ENCODE results near the gene RPTN.

The RPTN gene

DNA sequence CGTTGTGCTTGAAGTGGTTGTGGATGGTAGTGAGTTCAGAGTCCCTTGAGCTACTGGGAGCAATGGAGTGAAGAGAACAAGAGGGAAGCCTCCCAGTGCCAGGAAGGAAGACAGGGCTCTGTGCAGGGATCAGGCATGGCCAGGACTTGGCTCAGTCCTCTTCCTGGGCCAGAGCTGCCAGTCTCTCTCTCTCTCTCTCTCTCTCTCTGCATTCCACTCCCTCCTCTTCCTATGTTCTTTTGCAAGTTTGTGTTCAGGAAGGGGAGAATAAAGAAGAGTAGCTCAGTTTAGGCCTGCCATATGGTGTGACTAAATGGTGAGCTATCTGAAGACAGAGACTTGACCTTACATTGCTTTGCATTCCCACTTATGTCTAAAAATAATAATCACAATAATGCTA is 20.5 kb upstream of the RPTN start:
- TF ChIP-seq, protein P1, sequence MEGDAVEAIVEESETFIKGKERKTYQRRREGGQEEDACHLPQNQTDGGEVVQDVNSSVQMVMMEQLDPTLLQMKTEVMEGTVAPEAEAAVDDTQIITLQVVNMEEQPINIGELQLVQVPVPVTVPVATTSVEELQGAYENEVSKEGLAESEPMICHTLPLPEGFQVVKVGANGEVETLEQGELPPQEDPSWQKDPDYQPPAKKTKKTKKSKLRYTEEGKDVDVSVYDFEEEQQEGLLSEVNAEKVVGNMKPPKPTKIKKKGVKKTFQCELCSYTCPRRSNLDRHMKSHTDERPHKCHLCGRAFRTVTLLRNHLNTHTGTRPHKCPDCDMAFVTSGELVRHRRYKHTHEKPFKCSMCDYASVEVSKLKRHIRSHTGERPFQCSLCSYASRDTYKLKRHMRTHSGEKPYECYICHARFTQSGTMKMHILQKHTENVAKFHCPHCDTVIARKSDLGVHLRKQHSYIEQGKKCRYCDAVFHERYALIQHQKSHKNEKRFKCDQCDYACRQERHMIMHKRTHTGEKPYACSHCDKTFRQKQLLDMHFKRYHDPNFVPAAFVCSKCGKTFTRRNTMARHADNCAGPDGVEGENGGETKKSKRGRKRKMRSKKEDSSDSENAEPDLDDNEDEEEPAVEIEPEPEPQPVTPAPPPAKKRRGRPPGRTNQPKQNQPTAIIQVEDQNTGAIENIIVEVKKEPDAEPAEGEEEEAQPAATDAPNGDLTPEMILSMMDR (IDR thresholded peaks at IDR 0.05; ENCODE audit: low read depth, low read length, missing control alignments): no peak
- H3K4me3 ChIP-seq (ENCODE audit: low read depth, low read length): no peak overlapping the region
- no peak for DNase-seq (ENCODE audit: low read depth)

DNA sequence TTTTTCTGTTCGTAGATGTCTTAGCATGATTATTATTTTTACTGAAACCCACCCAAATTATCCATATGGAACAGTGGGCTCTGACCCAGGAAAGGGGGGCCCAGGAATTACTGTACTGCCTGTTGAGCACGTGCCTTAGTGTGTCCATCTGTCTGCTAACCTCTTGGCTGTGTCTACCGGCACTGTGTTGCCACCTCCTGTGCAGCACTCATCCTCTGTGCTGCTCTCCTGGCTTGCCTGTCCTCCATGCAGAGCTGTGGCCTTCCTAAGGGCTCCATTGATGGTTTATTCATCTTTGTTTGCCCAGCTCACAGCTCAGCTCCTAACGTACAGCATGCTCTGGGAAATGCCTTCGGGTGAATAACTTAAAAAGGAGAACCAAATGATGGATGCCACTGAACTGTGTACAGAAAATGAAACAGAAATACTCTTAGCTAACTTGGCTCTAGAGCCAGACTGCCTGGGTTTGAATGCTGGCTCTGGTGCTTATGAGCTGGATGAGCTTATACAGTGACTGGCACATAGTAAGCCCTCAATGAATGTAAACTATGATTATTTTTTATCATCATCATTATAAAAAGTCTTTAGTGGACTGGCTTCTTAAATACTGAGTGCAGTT is 11.4 kb upstream of the RPTN start:
- TF ChIP-seq, protein P1 (IDR thresholded peaks at IDR 0.05; ENCODE audit: low read depth, low read length, missing control alignments): no peak
- no peak overlapping the region for H3K4me3 ChIP-seq (ENCODE audit: low read depth, low read length)
- no peak for DNase-seq (ENCODE audit: low read depth)

DNA sequence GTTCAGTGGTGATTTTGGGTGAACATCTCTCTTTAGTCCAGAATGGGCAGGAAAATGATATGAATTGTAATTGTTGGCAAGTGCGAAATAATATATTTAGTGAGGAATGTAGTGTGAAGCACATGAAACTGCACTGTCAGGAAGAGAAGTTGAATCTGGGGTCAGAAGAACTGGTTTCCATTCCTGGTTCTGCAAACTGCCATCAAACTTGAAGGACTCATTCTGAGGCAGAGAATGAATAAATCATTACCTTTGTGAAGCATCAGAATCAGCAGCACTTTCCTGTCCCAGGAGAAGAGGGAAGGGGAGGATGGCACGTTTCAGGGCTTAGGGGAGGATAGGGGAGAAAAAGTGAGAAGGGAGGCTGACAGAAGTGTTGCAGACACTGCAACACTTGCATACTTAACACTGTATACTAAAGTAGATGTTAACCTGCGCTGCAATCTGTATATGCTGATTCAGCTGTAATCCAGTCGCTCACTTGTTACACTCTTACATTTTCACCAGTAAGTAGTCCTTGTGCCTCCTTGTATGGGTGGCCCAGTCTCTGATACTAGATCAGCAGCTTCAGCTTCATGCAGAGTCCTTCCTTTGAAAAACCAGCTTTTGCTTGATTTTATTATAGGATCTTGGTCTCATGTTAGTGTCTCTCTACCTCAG is 10.5 kb upstream of the RPTN start:
- TF ChIP-seq, protein P1 (IDR thresholded peaks at IDR 0.05; ENCODE audit: low read depth, low read length, missing control alignments): no peak
- no peak for DNase-seq (ENCODE audit: low read depth)
- H3K4me3 ChIP-seq (ENCODE audit: low read depth, low read length): no peak overlapping the region

DNA sequence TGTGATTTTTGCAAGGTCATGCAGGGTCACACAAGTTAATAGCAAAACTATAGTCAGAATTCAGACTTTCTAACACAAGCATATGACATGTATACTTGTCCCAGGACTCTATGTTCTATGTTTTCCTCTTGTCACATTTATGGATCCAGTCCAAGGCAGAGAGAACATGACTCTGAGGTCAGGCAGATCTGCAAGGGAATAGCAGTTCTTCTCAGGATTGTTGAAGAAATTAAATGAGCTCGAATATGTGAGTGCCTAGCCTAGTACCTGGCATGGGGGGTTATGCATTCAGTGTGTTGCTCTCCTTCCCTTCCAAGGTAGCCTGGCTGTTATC is 9.5 kb upstream of the RPTN start:
- DNase-seq (ENCODE audit: low read depth): no peak
- TF ChIP-seq, protein P1 (IDR thresholded peaks at IDR 0.05; ENCODE audit: low read depth, low read length, missing control alignments): no peak
- no peak overlapping the region for H3K4me3 ChIP-seq (ENCODE audit: low read depth, low read length)

DNA sequence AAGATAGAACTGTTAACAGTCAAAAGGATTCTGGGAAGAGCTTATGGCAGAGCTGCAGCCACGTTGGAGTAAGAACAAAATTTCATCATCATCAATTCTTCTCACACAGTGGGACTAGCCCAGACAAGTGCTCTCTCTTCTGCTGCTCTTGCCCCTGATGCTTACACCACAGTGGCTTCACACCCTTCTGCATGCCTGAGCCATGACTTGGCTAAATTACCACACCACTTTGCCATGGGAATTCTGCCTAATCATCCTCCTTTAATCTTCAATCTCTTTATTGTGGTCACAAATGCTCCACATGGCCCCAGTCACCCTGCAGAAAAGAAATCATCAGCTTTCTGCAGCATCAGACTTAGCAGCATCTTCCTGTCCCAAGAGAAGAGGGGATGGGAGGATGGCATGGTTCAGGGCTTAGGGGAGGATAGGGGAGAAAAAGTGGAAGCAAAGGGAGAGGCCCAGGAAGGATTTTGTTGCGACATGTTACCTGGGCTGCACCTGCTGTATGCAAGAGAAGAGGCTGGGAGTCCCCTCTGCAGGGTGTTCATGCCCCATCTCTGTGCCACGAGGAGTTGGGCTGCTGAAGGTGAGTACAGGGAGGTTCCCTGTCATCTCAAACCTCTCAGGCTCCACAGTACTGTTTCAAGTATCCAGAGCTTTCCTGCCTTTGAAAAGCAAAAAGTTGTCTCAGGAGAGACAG is 9.0 kb upstream of the RPTN start:
- no peak for DNase-seq (ENCODE audit: low read depth)
- TF ChIP-seq, protein P1 (IDR thresholded peaks at IDR 0.05; ENCODE audit: low read depth, low read length, missing control alignments): no peak
- H3K4me3 ChIP-seq (ENCODE audit: low read depth, low read length): no peak overlapping the region

DNA sequence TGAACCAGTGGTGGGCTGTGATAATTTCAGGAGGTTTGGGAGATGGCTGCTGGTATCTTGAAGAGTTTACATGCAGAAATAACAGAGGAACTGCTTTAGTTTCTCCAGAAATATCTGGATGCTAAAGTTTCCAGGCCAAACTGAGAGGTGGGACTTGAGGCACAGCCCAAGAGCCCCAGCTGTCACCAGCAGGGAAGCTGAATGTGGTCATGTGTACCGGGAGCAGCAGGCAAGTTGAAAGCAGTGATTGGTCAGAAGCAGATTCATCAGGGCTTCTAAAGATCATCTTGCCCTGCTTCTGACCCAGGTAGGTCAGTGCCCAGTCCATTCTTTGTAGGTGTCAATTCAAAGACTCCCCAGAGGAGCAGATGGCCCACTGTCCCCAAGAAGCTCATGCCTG is 7.9 kb upstream of the RPTN start:
- no peak for DNase-seq (ENCODE audit: low read depth)
- H3K4me3 ChIP-seq (ENCODE audit: low read depth, low read length): no peak overlapping the region
- TF ChIP-seq, protein P1 (IDR thresholded peaks at IDR 0.05; ENCODE audit: low read depth, low read length, missing control alignments): no peak
